ENCODE data around the gene XIRP1.

XIRP1 gene, protein sequence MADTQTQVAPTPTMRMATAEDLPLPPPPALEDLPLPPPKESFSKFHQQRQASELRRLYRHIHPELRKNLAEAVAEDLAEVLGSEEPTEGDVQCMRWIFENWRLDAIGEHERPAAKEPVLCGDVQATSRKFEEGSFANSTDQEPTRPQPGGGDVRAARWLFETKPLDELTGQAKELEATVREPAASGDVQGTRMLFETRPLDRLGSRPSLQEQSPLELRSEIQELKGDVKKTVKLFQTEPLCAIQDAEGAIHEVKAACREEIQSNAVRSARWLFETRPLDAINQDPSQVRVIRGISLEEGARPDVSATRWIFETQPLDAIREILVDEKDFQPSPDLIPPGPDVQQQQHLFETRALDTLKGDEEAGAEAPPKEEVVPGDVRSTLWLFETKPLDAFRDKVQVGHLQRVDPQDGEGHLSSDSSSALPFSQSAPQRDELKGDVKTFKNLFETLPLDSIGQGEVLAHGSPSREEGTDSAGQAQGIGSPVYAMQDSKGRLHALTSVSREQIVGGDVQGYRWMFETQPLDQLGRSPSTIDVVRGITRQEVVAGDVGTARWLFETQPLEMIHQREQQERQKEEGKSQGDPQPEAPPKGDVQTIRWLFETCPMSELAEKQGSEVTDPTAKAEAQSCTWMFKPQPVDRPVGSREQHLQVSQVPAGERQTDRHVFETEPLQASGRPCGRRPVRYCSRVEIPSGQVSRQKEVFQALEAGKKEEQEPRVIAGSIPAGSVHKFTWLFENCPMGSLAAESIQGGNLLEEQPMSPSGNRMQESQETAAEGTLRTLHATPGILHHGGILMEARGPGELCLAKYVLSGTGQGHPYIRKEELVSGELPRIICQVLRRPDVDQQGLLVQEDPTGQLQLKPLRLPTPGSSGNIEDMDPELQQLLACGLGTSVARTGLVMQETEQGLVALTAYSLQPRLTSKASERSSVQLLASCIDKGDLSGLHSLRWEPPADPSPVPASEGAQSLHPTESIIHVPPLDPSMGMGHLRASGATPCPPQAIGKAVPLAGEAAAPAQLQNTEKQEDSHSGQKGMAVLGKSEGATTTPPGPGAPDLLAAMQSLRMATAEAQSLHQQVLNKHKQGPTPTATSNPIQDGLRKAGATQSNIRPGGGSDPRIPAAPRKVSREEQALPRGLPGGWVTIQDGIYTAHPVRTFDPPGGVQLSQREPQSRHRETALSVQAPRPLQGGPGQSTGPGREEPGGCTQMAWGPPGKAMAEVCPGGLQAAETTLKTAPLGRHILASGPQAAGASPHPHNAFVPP (N-terminal part only)

DNA sequence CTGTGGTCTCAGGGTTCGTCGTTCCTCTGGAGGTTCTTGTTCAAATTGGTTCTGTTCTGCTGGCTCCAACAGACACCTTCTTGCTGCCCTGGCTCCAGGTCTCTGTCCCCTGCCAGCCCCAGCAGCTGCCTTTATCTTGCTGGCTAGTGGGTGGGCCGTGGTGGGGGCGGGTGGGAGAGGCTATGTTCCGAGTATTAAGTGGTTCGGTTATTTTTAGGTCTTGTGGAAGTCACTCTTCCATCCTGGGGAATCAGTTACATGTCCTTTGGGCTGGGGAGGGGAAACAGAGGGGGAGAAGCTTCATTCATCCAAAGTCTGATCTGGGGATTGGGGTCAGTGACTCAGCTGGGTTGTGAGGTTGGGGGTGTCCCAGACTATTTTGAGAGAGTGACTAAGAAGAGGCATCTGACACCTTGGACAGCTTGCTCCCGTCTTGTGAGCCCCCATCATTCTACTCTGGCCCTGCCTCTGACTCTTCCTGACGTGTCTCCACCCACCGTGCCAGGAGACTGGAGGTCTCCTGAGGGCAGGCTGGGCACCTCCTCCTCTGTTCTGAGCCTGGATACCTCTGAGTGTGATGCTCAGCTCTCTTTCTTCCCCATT, at the start of gene XIRP1:
Gene XIRP1, minus strand, starts transcription at position 106 of the 603 bp plus-strand sequence. CDS start 3,150 bp downstream, outside the sequence.
- TF ChIP-seq, protein P1, sequence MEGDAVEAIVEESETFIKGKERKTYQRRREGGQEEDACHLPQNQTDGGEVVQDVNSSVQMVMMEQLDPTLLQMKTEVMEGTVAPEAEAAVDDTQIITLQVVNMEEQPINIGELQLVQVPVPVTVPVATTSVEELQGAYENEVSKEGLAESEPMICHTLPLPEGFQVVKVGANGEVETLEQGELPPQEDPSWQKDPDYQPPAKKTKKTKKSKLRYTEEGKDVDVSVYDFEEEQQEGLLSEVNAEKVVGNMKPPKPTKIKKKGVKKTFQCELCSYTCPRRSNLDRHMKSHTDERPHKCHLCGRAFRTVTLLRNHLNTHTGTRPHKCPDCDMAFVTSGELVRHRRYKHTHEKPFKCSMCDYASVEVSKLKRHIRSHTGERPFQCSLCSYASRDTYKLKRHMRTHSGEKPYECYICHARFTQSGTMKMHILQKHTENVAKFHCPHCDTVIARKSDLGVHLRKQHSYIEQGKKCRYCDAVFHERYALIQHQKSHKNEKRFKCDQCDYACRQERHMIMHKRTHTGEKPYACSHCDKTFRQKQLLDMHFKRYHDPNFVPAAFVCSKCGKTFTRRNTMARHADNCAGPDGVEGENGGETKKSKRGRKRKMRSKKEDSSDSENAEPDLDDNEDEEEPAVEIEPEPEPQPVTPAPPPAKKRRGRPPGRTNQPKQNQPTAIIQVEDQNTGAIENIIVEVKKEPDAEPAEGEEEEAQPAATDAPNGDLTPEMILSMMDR (IDR thresholded peaks at IDR 0.05; ENCODE audit: low read depth, low read length, missing control alignments) = no peak

DNA sequence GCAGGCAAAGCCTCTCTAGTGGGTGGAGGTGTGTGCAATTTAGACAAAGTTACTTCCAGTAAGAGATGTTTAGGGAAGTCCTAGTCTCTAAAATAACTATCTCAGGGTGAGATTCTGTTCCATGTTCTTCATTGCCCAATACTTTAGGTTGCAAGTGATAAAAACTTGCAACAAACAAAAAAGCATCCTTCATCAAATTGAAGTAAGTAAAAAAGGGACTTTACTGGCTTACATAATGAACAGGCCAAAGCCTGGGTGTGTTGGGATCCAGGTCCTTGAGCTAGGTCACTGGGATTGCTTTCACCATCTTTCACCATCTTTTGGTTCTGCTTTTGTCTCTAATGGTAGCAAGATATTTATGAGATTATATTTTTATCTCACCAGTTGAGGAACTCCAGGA, 49.2 kb upstream of the XIRP1 start:
- H3K4me3 ChIP-seq (ENCODE audit: low read depth, low read length) = no peak overlapping the region
- in situ Hi-C loops (cut with HindIII; ENCODE audit: low sequenced_read_pairs) = no loop called here
- TF ChIP-seq, protein P1 (IDR thresholded peaks at IDR 0.05; ENCODE audit: low read depth, low read length, missing control alignments) = no peak
- no peak for DNase-seq (ENCODE audit: low read depth)

More for the DNA sequence above, at the start of gene XIRP1:
- no peak within 1 kb of the TSS for H3K4me3 ChIP-seq (ENCODE audit: low read depth, low read length)
- no peak for DNase-seq (ENCODE audit: low read depth)
- in situ Hi-C loops (cut with HindIII; ENCODE audit: low sequenced_read_pairs) = loop anchor here (5.0 kb wide), 2 partner anchors 85 to 100 kb away; partner anchors contain the start of genes GORASP1 and TTC21A

DNA sequence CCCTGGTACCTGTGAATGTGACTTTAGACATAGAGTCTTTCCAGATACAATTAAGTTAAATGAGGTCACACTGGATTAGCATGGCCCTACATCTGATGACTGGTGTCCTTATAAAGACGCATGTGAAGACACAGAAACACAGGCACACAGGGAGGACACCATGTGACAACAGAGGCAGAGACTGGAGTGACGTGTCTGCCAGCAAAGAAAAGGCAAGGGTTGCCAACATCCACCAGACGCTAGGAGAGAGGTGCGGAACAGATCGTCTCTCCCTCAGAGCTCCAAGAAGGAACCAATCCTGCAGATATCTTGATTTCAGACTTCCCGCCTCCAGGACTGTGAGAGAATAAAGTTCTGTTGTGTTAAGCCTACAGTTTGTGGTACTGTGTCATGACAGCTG, 44.6 kb upstream of the XIRP1 start:
- in situ Hi-C loops (cut with HindIII; ENCODE audit: low sequenced_read_pairs) = no loop called here
- DNase-seq (ENCODE audit: low read depth) = no peak
- TF ChIP-seq, protein P1 (IDR thresholded peaks at IDR 0.05; ENCODE audit: low read depth, low read length, missing control alignments) = no peak
- no peak overlapping the region for H3K4me3 ChIP-seq (ENCODE audit: low read depth, low read length)

DNA sequence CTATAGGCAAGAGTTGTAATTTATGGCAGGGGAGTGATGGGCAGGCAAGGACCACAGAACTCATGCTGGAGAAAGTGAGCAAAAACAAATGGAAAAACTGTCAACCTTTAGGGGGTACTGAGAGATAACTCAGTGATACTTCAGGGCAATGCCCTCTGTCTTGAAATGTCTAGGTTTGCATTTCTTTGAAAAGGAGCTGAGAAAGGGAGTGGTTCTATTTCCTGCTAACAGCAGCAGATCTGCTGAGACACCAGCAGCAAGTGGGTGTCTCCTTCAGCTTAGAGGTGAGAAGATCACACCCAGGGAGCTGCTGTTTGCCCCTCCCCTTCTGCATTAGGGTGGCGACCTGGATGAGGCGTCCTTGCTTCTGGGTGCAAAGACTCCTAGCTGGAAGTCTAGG, 42.3 kb upstream of the XIRP1 start:
- no peak for DNase-seq (ENCODE audit: low read depth)
- H3K4me3 ChIP-seq (ENCODE audit: low read depth, low read length) = no peak overlapping the region
- in situ Hi-C loops (cut with HindIII; ENCODE audit: low sequenced_read_pairs) = no loop called here
- TF ChIP-seq, protein P1 (IDR thresholded peaks at IDR 0.05; ENCODE audit: low read depth, low read length, missing control alignments) = no peak

DNA sequence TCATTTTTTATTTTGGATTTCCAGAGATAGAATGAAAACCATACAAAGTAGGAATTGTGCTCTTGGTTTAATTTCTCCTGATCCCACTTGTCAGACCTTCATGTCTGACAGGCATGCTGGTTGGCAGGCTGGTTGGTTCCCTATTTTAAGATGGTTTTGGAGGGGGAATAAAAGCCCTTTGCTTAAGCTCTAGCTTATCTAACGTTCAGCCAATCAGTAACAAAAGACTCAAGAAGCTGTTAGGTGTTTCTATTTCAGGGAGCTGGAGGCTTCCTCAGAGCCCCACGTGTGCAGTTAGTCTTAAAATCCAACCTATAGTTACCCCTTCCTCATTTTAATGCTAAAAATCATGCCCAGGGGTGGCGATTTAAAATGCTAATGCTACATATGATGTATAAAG, 40.5 kb upstream of the XIRP1 start:
- in situ Hi-C loops (cut with HindIII; ENCODE audit: low sequenced_read_pairs) = no loop called here
- no peak for DNase-seq (ENCODE audit: low read depth)
- TF ChIP-seq, protein P1 (IDR thresholded peaks at IDR 0.05; ENCODE audit: low read depth, low read length, missing control alignments) = no peak
- H3K4me3 ChIP-seq (ENCODE audit: low read depth, low read length) = no peak overlapping the region
